Spleen (tissue), 7 donors: ENCODE data around the gene EYS.

Source experiments
- CTCF ChIP-seq, 11 experiments: fragments of 200-600 bp in 7 of 11; fragments of 450-650 bp in 4 of 11; sonication (generic) in 4 of 11; IDR thresholded peaks in 8 of 11; conservative IDR thresholded peaks in 3 of 11; 1 replicate in 7 of 11; 2 replicates in 4 of 11; pipeline versions ENCODE4 v1.4.0 to v1.8.0; 2016 to 2021; ENCODE audit warnings: antibody characterized with exemption in 11 of 11, inconsistent platforms in 4 of 11, mild to moderate bottlenecking in 1 of 11
- POLR2A ChIP-seq, 3 donors: fragments of 450-650 bp; IDR thresholded peaks; one replicate each; pipeline ENCODE4 v1.5.1; 2017; ENCODE audit warnings: antibody characterized with exemption in 3 of 3, mild to moderate bottlenecking in 1 of 3
- donor health status: DM: no; HTN: no; CAD: no; lungs with moderate emphysema.
- donor health status: DM: no; HTN: no; CAD: no.
- donor health status: DM: no; HTN: no; CAD: no.

GRCh38 chr6:64489763-64490162 is 1217.3 kb downstream of the EYS start:
- TF ChIP-seq POLR2A (IDR thresholded peaks at IDR 0.05), result no peak
- TF ChIP-seq CTCF (IDR thresholded peaks at IDR 0.05 in 8 of 11, conservative IDR thresholded peaks at IDR 0.05 in 3 of 11), result no peak
